GM19468 (cell line): ENCODE results near the gene MLLT6.

Experiments
- ATAC-seq: cut with Tn5 transposase; IDR thresholded peaks from one replicate; pipeline ENCODE4 v1.9.1; 2021; ENCODE audit warnings: mild to moderate bottlenecking, moderate library complexity, moderate number of reproducible peaks; ENCODE audit not compliant: unreplicated experiment; ENCODE audit errors: extremely low read depth

MLLT6 gene

GRCh38 chr17:38740044-38740443, 35.0 kb downstream of the MLLT6 start:
- ATAC-seq: no peak

- no peak for ATAC-seq
Measured at GRCh38 chr17:38740806-38741205, 35.7 kb downstream of the MLLT6 start.

DNA sequence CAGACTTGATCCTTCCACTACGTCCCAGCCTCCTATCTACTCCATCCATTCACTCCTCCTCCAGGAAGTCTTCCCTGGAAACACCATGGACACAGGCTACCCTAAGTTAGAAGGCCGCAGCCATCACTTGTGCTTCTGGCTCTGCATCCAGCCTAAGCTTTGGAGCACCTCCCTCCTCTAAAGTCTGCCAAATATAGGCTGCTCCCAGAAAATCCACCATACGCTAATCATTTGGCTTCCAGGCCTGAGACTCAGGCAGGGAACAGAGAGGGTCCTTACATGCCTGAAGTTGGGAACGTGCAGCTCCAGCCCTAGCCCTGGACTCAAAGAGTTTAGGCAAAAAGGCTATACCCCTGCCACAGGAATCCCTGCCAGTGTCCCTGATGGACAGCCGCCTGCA, 36.4 kb downstream of the MLLT6 start:
- no peak for ATAC-seq

DNA sequence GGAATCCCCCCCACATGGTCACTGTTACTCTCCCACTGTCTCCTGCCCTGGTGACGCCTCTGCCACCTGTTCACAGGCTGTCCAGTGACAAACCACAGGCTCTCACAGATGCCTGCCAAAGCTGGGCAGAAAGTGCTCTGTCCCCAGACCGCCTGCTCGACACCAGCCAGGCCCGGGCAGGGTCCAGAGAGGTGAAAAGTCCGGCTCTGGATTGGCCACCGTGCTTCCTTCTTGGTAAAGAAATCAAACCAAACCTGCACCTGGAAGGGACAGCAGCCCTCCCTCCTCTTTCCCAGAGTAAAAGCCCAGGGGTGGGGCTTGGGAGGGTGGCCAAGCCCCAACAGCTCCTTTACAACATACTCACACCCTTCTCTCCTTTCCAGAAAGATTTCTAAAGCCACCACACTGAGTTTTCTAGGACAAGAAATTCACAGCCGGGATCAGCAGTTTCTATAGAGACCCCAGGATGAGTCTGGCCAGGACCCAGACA, 36.9 kb downstream of the MLLT6 start:
- ATAC-seq: no peak

GRCh38 chr17:38742411-38743308, 37.6 kb downstream of the MLLT6 start:
- no peak for ATAC-seq

GRCh38 chr17:38743556-38744171, 38.6 kb downstream of the MLLT6 start:
- no peak for ATAC-seq

GRCh38 chr17:38745545-38745944, 40.5 kb downstream of the MLLT6 start:
- no peak for ATAC-seq

GRCh38 chr17:38746004-38746848, 41.2 kb downstream of the MLLT6 start:
- ATAC-seq: no peak

DNA sequence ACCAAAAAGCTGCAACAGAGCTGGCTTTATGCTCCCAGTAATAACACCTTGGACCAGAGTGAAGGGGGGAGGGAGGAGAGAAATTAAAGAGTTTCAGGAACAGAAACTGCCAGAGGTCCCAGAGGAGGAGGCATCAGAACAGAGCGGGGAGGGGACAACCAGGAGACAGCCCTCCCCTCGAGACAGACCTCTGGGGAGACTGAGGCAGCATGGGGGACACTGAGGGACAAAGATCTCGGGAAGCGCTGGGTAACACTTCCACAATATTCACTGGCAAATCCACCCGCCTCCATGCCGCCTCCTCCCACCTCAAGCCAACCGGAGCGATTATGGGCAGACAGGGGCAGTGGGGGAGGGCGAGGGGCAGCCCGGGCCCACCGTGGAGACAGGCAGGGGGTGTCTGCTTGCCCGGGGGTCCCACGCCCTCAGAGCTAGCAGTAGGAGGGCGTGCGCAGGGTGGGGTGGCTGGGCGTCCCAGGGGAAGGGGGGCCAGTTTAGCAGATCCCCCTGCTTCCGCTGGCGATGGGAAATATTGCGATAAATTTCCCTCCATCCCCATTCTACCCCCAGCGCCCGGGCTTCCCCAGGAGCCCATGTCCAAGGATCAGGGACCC, 41.9 kb downstream of the MLLT6 start:
- ATAC-seq: no peak

DNA sequence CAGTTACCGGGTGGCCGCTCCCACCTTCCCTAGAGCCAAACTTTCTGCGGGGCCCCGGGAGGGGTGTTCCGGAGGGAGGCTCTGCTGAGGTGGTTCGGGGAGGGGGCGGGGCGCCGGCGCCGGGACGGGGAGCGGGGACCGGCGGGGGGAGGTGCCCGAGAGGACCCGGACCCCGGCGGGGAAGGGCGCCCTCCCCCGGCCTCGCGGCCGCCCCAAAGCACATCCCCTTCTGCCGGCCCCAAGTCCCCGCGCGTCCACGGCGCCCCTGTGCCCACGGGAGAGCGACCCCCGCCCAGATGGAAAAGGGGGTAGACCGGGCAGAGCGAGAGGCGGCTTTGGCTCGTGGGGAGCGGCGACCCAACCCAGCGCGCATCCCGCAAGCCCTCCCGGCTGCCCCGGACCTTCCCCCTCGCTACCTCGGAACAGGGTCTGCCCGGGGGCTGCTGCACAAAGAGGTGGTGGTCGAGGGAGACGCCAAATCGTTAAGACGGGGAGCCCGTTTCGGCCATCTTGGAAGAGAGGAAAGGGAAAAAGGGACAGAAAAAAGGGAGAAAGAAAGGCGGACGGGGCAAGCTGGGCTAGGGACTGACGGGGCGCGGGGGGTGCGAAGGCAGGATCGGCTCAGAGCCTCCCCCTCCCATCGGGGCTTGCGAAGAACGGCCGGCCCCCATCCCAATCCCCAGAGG, 42.5 kb downstream of the MLLT6 start:
- ATAC-seq: no peak

GRCh38 chr17:38748149-38748891, 43.2 kb downstream of the MLLT6 start, which contains the start of gene PCGF2:
Gene PCGF2, minus strand, starts transcription at chr17:38748336. Its CDS starts 7,934 bp downstream, at chr17:38740402.
- ATAC-seq: no peak

- no peak for ATAC-seq
Measured at GRCh38 chr17:38748892-38749222, 43.8 kb downstream of the MLLT6 start.

DNA sequence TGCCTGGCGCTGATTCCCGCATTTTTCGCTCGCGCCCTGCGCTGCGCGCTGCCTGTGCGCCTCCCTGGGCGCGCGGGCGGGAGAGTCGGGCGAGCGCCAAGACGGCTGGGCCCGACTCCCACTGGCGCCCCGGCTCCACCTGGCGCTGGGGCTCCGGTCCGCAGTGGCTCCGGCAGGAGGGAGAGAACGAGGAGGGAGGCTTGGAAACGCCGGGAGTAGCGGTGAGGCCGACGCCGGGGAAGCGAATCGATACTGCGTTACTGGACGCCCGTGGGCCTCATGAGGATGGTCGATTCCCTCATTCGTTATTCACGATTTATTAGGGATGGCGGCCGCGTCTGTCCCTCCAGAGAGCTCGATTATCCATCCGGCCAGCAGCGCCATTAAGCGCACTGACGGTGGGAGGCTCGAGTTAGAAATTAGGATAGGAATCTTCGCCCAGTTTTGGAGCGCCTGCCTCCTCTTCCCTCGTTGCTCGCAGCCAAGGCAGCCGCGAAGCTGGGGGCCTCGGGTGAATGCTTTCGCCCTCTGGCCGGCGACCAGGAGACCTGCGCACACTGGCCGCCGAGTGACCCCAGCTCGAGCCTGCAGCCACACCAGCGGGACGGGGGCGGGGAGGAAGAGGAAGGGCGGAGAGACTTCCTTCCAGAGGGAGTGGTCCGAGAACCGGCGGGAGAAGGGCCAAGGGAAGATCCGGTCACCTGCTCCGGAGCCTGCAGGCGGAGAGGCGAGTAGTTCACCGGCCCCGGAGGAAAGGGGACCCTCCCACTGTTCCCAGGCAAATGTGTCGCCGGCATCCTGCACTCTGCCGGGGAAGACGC, 44.4 kb downstream of the MLLT6 start:
- ATAC-seq: no peak

DNA sequence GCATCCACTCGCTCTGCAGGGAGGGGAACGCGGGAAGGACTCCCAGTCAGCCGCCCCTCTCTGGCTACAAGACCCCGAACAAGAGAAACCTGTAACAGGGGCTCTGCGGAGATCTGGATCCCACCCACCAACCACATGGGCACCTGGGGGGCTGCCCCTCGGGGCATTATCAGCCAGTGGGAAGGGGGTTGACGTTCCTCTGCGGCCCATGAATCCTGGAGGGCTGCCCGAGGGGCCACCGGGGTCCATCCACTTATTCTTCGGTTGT, 44.9 kb downstream of the MLLT6 start:
- ATAC-seq: no peak

DNA sequence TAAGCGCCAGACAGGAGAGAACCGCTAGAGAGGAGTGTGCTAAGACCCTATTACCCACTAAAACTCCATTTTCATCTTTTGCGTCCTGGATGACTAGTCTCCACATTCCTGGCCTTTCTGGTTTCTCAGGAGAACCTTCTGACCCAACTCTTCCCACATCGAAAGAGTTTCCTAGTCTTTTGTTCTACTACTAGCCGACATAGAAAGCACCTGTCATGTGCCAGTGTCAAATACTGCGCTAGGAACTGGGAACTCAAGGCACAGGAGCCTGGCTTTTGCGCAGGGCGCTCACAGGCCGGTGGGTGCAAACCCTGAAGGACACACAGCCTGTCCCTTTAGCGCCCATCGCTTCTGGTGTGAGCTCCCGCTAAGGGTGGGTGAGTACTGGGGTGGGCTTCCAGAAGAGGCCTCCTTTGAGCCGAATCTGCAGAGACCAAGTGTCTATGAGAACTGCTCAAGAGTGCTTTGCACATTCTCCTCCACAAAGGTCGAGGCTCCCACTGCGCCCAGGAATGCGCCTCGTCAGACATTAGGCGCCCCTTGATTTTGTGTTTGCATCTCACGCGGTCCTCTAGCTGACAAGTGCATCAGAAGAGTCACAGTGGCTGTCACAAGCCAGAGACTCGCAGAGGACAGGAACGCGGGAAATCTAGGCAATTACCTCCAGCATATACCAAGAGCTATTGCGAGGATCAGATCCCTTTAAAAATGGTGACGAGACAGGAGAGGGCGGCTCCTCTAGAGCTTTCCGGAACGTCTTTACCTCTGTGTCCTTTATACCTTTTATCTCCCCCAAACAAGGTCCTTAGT, 45.4 kb downstream of the MLLT6 start:
- ATAC-seq: no peak

DNA sequence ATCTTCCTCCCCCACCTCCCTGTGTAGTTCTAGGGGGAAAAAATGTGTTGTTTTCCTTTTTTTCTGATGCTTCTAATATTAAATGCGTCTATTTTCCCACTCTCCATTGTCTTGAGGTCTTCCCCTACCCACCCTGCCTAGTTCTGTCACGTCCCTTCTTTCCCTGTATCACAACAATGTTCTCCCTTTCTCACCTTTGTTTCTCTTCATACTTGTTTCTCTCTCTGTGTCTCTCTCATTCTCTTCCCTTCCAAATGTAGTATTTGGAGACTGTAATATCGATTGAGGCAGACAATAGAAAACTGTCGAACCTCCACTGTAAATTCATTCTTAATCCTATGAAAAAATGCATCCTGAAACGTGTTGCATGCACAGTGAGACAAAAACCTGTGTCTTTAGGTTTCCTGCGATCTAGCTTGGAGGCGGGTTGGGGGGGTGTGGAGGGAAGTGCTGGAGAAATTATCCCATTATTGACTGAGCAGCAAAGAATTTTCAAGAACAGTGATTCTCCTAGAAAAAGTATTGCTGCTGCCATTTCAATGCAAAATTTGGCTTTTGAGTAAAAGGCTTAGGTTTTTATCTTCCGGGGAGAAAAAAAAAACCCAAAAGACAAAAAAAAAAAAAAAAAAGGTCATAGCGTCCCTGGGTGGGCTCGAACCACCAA, 46.2 kb downstream of the MLLT6 start:
- ATAC-seq: no peak

GRCh38 chr17:38751808-38752307, 46.8 kb downstream of the MLLT6 start:
- ATAC-seq: no peak
